H1 (cell line): ENCODE measurements around the gene FAF2. TPM values are rescaled to one million over a fixed set of nuclear protein-coding genes. Genes with fewer than 3 reads are reported as not detected.

Experiments used
- CTCF ChIA-PET: fragments of 300-600 bp; sonication (Branson Sonifier 250); formaldehyde crosslinking; loops from one replicate; lab custom pipeline; 2021; ENCODE audit not compliant: partially characterized antibody; lab: Charles Lee
- POLR2A ChIA-PET: fragments of 300-600 bp; sonication (Branson Sonifier 250); formaldehyde crosslinking; loops from one replicate; lab custom pipeline; 2021; ENCODE audit warnings: inconsistent platforms; ENCODE audit not compliant: partially characterized antibody; lab: Charles Lee
- DNase-seq, 2 experiments: peaks; one replicate each; pipeline versions ENCODE4 v3.0.0 to v3.0.0-alpha.2; 2010 to 2022; ENCODE audit warnings: low spot score in 2 of 2, low read depth in 1 of 2, mixed read lengths in 1 of 2
- FAIRE-seq: peaks from 2 replicates; lab custom pipeline; 2011; peaks lifted over from hg19 to GRCh38; lab: Jason Lieb, UNC
- H2AFZ ChIP-seq: 2 replicates; pipeline ENCODE4 v1.8.1; 2012; ENCODE audit warnings: low read length, inconsistent platforms
- H2AK5ac ChIP-seq: 2 replicates; pipeline ENCODE4 v1.6.1; 2013; ENCODE audit warnings: low read depth, low read length
- H2BK120ac ChIP-seq: replicated peaks from 2 replicates; pipeline ENCODE3; 2013; ENCODE audit warnings: low read depth, low read length, inconsistent platforms
- H2BK12ac ChIP-seq: 2 replicates; pipeline ENCODE4 v1.6.1; 2013; ENCODE audit warnings: low read depth, low read length
- H2BK15ac ChIP-seq: 2 replicates; pipeline ENCODE4 v1.6.1; 2013; ENCODE audit warnings: low read length
- H2BK20ac ChIP-seq: 2 replicates; pipeline ENCODE4 v1.6.1; 2013; ENCODE audit warnings: low read length
- H2BK5ac ChIP-seq: 2 replicates; pipeline ENCODE4 v1.6.1; 2013; ENCODE audit warnings: low read depth, low read length
- H3K14ac ChIP-seq: 2 replicates; pipeline ENCODE4 v1.6.1; 2013; ENCODE audit warnings: inconsistent platforms; ENCODE audit not compliant: insufficient read length
- H3K18ac ChIP-seq: 2 replicates; pipeline ENCODE4 v1.6.1; 2013; ENCODE audit warnings: low read length; ENCODE audit errors: extremely low read depth
- H3K23ac ChIP-seq: 2 replicates; pipeline ENCODE4 v1.6.1; 2013; ENCODE audit warnings: inconsistent platforms; ENCODE audit not compliant: insufficient read length
- H3K23me2 ChIP-seq: 2 replicates; pipeline ENCODE4 v1.6.1; 2013; ENCODE audit warnings: low read depth, low read length
- H3K27ac ChIP-seq: 2 replicates; pipeline ENCODE4 v1.6.1; 2011; ENCODE audit warnings: low read depth, low read length, inconsistent platforms
- H3K27me3 ChIP-seq, 4 experiments: replicated peaks in 1 of 4; 1 replicate in 1 of 4; 2 replicates in 3 of 4; pipeline versions ENCODE4 v1.6.1 to v1.8.1; 2011 to 2013; ENCODE audit warnings: low read length in 3 of 4, mild to moderate bottlenecking in 3 of 4, inconsistent platforms in 2 of 4, mixed read lengths in 2 of 4, moderate library complexity in 1 of 4; ENCODE audit not compliant: control insufficient read depth in 3 of 4, insufficient read depth in 3 of 4; ENCODE audit errors: extremely low read depth in 1 of 4
- H3K36me3 ChIP-seq, 4 experiments: 2 replicates each; pipeline versions ENCODE4 v1.6.1 to v1.8.1; 2011 to 2013; ENCODE audit warnings: mild to moderate bottlenecking in 4 of 4, low read length in 3 of 4, moderate library complexity in 2 of 4, control low read depth in 1 of 4, inconsistent platforms in 1 of 4; ENCODE audit not compliant: insufficient read depth in 4 of 4, control insufficient read depth in 2 of 4
- H3K4ac ChIP-seq: replicated peaks from 2 replicates; pipeline ENCODE3; 2013; ENCODE audit warnings: low read length, low read depth, mixed read lengths, inconsistent platforms; ENCODE audit not compliant: insufficient read length
- H3K4me1 ChIP-seq, 4 experiments: replicated peaks in 1 of 4; 1 replicate in 1 of 4; 2 replicates in 3 of 4; pipeline versions ENCODE4 v1.6.1 to v1.8.1; 2011 to 2013; ENCODE audit warnings: low read length in 3 of 4, inconsistent platforms in 2 of 4, mixed read lengths in 1 of 4; ENCODE audit not compliant: insufficient read depth in 4 of 4, control insufficient read depth in 3 of 4
- H3K4me2 ChIP-seq, 2 experiments: 2 replicates each; pipeline versions ENCODE4 v1.6.1 to v1.8.1; 2011 to 2013; ENCODE audit warnings: low read depth in 2 of 2, low read length in 2 of 2, control low read depth in 1 of 2, inconsistent platforms in 1 of 2, mild to moderate bottlenecking in 1 of 2; ENCODE audit not compliant: insufficient read depth in 1 of 2
- H3K4me3 ChIP-seq, 4 experiments: fragments of 200-600, 300-600 bp in 1 of 4; sonication (generic), shearing (Covaris generic), sonication (Bioruptor Twin) in 1 of 4; 2 replicates each; pipeline versions ENCODE4 v1.5.1 to v1.8.1; 2011 to 2016; ENCODE audit warnings: low read length in 4 of 4, low read depth in 3 of 4, control low read depth in 2 of 4, inconsistent platforms in 2 of 4, mild to moderate bottlenecking in 2 of 4, mixed read lengths in 1 of 4, moderate library complexity in 1 of 4; ENCODE audit not compliant: insufficient read depth in 2 of 4; ENCODE audit errors: extremely low read depth in 1 of 4
- H3K56ac ChIP-seq: replicated peaks from 2 replicates; pipeline ENCODE3; 2013; ENCODE audit warnings: low read depth, mild to moderate bottlenecking, mixed read lengths, low read length, inconsistent platforms; ENCODE audit not compliant: insufficient read length
- H3K79me1 ChIP-seq: 2 replicates; pipeline ENCODE4 v1.6.1; 2013; ENCODE audit warnings: low read depth, low read length, control low read depth
- H3K79me2 ChIP-seq, 2 experiments: 2 replicates each; pipeline versions ENCODE4 v1.6.1 to v1.8.1; 2012 to 2013; ENCODE audit warnings: low read length in 2 of 2, mild to moderate bottlenecking in 2 of 2, inconsistent platforms in 1 of 2; ENCODE audit not compliant: insufficient read depth in 2 of 2, control insufficient read depth in 1 of 2
- H3K9ac ChIP-seq, 4 experiments: replicated peaks in 1 of 4; 1 replicate in 1 of 4; 2 replicates in 3 of 4; pipeline versions ENCODE4 v1.6.1 to v1.8.1; 2011 to 2013; ENCODE audit warnings: low read depth in 3 of 4, low read length in 3 of 4, control low read depth in 2 of 4, mild to moderate bottlenecking in 2 of 4, moderate library complexity in 2 of 4, inconsistent platforms in 1 of 4; ENCODE audit errors: extremely low read depth in 1 of 4
- H3K9me3 ChIP-seq, 2 experiments: 2 replicates each; pipeline versions ENCODE4 v1.6.1 to v1.8.1; 2012 to 2013; ENCODE audit warnings: mild to moderate bottlenecking in 2 of 2, moderate library complexity in 2 of 2, control low read depth in 1 of 2, inconsistent platforms in 1 of 2, low read depth in 1 of 2, low read length in 1 of 2, mixed read lengths in 1 of 2; ENCODE audit not compliant: insufficient read depth in 2 of 2
- H4K20me1 ChIP-seq, 2 experiments: replicated peaks in 1 of 2; 2 replicates each; pipeline versions ENCODE3 to v1.8.1; 2011 to 2013; ENCODE audit warnings: inconsistent platforms in 2 of 2, low read length in 2 of 2, mild to moderate bottlenecking in 1 of 2; ENCODE audit not compliant: insufficient read depth in 2 of 2, control insufficient read depth in 1 of 2
- H4K5ac ChIP-seq: 2 replicates; pipeline ENCODE4 v1.6.1; 2013; ENCODE audit warnings: low read length, low read depth, mixed read lengths, inconsistent platforms; ENCODE audit not compliant: insufficient read length
- H4K8ac ChIP-seq: 2 replicates; pipeline ENCODE4 v1.8.0; 2013; ENCODE audit warnings: mild to moderate bottlenecking, moderate library complexity, low read length, inconsistent platforms; ENCODE audit not compliant: insufficient read depth; ENCODE audit errors: extremely low read depth
- H4K91ac ChIP-seq: replicated peaks from 2 replicates; pipeline ENCODE3; 2013; ENCODE audit warnings: low read length, mixed read lengths, inconsistent platforms; ENCODE audit not compliant: insufficient read length
- FOSL1 ChIP-seq: IDR thresholded peaks from 2 replicates; pipeline ENCODE4 v1.6.1; 2011; ENCODE audit warnings: mild to moderate bottlenecking, low read depth, low read length, moderate library complexity; ENCODE audit not compliant: insufficient read depth
- JUN ChIP-seq: IDR thresholded peaks from 2 replicates; pipeline ENCODE4 v1.6.1; 2011; ENCODE audit warnings: low read depth, mild to moderate bottlenecking, improper control_type of control experiment, low read length
- POLR2A ChIP-seq, 2 experiments: IDR thresholded peaks; 1 replicate in 1 of 2; 2 replicates in 1 of 2; pipeline ENCODE4 v1.6.1; 2011; ENCODE audit warnings: low read depth in 2 of 2, low read length in 2 of 2, mild to moderate bottlenecking in 2 of 2; ENCODE audit errors: control extremely low read depth in 1 of 2
- POU5F1 ChIP-seq: IDR thresholded peaks from 2 replicates; pipeline ENCODE4 v1.6.1; 2011; ENCODE audit warnings: low read depth, mild to moderate bottlenecking, low read length, moderate library complexity
- RAD21 ChIP-seq, 2 experiments: IDR thresholded peaks in 1 of 2; conservative IDR thresholded peaks in 1 of 2; 2 replicates each; pipeline ENCODE4 v1.6.1; 2011; ENCODE audit warnings: low read depth in 2 of 2, low read length in 2 of 2, improper control_type of control experiment in 1 of 2, inconsistent platforms in 1 of 2, mild to moderate bottlenecking in 1 of 2, moderate library complexity in 1 of 2
- SAP30 ChIP-seq: fragments of 300-600 bp; sonication (generic); IDR thresholded peaks from 2 replicates; pipeline ENCODE4 v1.7.1; 2012; ENCODE audit warnings: low read length, moderate library complexity, mild to moderate bottlenecking, inconsistent platforms; ENCODE audit not compliant: insufficient read depth, insufficient replicate concordance
- WGBS, 2 experiments: shearing (Covaris generic) in 1 of 2; methylation state at CpG; one replicate each; pipeline versions ENCODE4 v1.1.6 to v1.1.7; 2013 to 2015; ENCODE audit warnings: low lambda C conversion rate in 2 of 2, mixed read lengths in 2 of 2, inconsistent platforms in 1 of 2, low coverage in 1 of 2, missing lambda C conversion rate in 1 of 2; ENCODE audit not compliant: insufficient replicate concordance in 2 of 2, insufficient coverage in 1 of 2, insufficient read length in 1 of 2; ENCODE audit errors: extremely low coverage in 1 of 2, missing lambda C conversion rate in 1 of 2; 5-methylcytosine and 5-hydroxymethylcytosine counted together
- polyA plus RNA-seq, 7 experiments: library from polyadenylated mRNA; depleted of rRNA in 3 of 7; stranded (reverse) in 5 of 7; unstranded in 2 of 7; fragments of >200 nt in 5 of 7; fragments of 200-250 nt in 2 of 7; gene quantifications; 1 replicate in 5 of 7; 2 replicates in 1 of 7; 4 replicates in 1 of 7; pipeline versions ENCODE4 v1.2.1 to v1.2.3, GENCODE V29; 2011 to 2013; ENCODE audit warnings: missing spikeins in 2 of 7, mixed read lengths in 2 of 7
- total RNA-seq: library from RNA; stranded (reverse); fragmentation: NEBNext Ultra II Directional; extraction: Animal tissue kit (Norgen Biotek cat#: 25700); gene quantifications from 2 replicates; pipeline ENCODE4 v1.2.1, GENCODE V29; 2021

FAF2 gene
- total and polyA plus RNA-seq, 2 of the 8 experiments (the other 6 are each of a cell fraction or from before 2014, with no cell fraction given), result 20.8 to 35.8 TPM

GRCh38 chr5:176531902-176532493 is 83.8 kb downstream of the FAF2 start:
- peaks cover 37 to 47% of the 10 kb centered on the region in 2 experiments for H4K20me1 ChIP-seq
- H3K79me1 ChIP-seq, result peaks cover 14% of the 10 kb centered on the region
- H3K56ac ChIP-seq, result no peak overlapping the region
- no peak overlapping the region; a peak in 1 of 7 replicates for H3K9ac ChIP-seq
- H4K8ac ChIP-seq, result peak overlapping the region; percentile 36; the same call in 1 of the 2 replicates
- H3K23me2 ChIP-seq, result peaks cover 8% of the 10 kb centered on the region
- H2AFZ ChIP-seq, result no peak overlapping the region
- no peak overlapping the region for H3K14ac ChIP-seq
- no peak overlapping the region for H2AK5ac ChIP-seq
- H3K4me2 ChIP-seq, result no peak overlapping the region
- CTCF ChIA-PET, result interaction anchor here (1.0 to 2.6 kb wide), 4 partner anchors 12 to 64 kb away, joined by 3 to 8 read pairs (median 4); no protein-coding TSS in a partner anchor
- H3K4me3 ChIP-seq, result no peak overlapping the region
- H3K27me3 ChIP-seq, result no peaks in the 10 kb centered on the region
- FAIRE-seq, result no peak
- POLR2A ChIA-PET, result interaction anchor here (0.9 to 26.0 kb wide), 4 partner anchors 5 to 42 kb away, joined by 4 to 458 read pairs (median 232); partner anchors contain the start of gene RNF44
- H3K79me2 ChIP-seq, result peaks cover 36 to 56% of the 10 kb centered on the region in 2 experiments
- no peak overlapping the region for H4K91ac ChIP-seq
- no peak overlapping the region for H3K4ac ChIP-seq
- H3K27ac ChIP-seq, result no peak overlapping the region
- no peak overlapping the region for H4K5ac ChIP-seq
- no peaks in the 10 kb centered on the region for H3K9me3 ChIP-seq
- no peak overlapping the region for H2BK5ac ChIP-seq
- H2BK12ac ChIP-seq, result no peak overlapping the region
- H2BK20ac ChIP-seq, result no peak overlapping the region
- no peak for DNase-seq
- H3K4me1 ChIP-seq, result peaks cover 4 to 20% (median 18%) of the 10 kb centered on the region in 4 experiments
- no peak overlapping the region for H2BK15ac ChIP-seq
- H3K23ac ChIP-seq, result no peak overlapping the region
- no peak overlapping the region for H2BK120ac ChIP-seq
- TF ChIP-seq POU5F1 (no peak), JUN (no peak), RAD21 (IDR thresholded peaks at IDR 0.05 in 1 of 2, conservative IDR thresholded peaks at IDR 0.05 in 1 of 2; ENCODE audit: low read depth in 2 of 2, low read length in 2 of 2) (no peak), FOSL1 (no peak), SAP30 (no peak), POLR2A (IDR thresholded peaks at IDR 0.05; ENCODE audit: control extremely low read depth in 1 of 2, low read depth in 2 of 2, low read length in 2 of 2) (peak in 1 of 2 experiments; percentile 57; a peak in 2 of 3 replicates)
- TF ChIP-seq, all 59 proteins: peak for 1
- Histone ChIP-seq H3K18ac (no peak overlapping the region), H3K36me3 (peaks cover 34 to 66% (median 46%) of the 10 kb centered on the region in 4 experiments)
- WGBS, 2 experiments, result 95% methylated on average over 24 of the region's 28 CpGs; no CpG with 5 or more reads in 1 of the 2 experiments
